Measurements from ENCODE around the gene LIPC. TPM values are rescaled to one million over a fixed set of nuclear protein-coding genes. Genes with fewer than 3 reads are reported as not detected.

The LIPC gene
- total and polyA plus RNA-seq, 9 of the 15 experiments (the other 6 are each of a cell fraction or from before 2014, with no cell fraction given): 0.07 to 0.41 (median 0.11) TPM; not detected in 2

DNA sequence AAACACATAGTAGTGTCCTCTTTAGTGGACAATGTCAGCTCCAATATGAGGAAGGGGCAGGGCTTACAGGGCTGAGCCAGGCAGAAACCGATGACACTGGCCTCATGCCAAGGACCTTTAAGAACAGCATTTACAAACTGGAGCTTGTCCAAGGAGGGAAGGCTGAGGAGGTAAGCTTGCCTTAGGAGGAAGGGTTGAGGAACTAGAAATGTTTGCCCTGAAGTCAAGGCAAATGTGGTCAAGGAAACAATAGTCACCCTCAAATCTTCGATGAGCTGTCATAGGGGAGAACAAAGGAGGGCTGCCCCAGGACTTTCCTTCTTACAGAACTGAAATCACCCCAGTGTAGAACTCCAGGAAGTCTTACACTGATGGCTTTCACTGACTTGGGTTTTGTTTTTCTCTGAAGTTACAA, 136.4 kb downstream of the LIPC start (continued):
- TF ChIP-seq, protein P1, sequence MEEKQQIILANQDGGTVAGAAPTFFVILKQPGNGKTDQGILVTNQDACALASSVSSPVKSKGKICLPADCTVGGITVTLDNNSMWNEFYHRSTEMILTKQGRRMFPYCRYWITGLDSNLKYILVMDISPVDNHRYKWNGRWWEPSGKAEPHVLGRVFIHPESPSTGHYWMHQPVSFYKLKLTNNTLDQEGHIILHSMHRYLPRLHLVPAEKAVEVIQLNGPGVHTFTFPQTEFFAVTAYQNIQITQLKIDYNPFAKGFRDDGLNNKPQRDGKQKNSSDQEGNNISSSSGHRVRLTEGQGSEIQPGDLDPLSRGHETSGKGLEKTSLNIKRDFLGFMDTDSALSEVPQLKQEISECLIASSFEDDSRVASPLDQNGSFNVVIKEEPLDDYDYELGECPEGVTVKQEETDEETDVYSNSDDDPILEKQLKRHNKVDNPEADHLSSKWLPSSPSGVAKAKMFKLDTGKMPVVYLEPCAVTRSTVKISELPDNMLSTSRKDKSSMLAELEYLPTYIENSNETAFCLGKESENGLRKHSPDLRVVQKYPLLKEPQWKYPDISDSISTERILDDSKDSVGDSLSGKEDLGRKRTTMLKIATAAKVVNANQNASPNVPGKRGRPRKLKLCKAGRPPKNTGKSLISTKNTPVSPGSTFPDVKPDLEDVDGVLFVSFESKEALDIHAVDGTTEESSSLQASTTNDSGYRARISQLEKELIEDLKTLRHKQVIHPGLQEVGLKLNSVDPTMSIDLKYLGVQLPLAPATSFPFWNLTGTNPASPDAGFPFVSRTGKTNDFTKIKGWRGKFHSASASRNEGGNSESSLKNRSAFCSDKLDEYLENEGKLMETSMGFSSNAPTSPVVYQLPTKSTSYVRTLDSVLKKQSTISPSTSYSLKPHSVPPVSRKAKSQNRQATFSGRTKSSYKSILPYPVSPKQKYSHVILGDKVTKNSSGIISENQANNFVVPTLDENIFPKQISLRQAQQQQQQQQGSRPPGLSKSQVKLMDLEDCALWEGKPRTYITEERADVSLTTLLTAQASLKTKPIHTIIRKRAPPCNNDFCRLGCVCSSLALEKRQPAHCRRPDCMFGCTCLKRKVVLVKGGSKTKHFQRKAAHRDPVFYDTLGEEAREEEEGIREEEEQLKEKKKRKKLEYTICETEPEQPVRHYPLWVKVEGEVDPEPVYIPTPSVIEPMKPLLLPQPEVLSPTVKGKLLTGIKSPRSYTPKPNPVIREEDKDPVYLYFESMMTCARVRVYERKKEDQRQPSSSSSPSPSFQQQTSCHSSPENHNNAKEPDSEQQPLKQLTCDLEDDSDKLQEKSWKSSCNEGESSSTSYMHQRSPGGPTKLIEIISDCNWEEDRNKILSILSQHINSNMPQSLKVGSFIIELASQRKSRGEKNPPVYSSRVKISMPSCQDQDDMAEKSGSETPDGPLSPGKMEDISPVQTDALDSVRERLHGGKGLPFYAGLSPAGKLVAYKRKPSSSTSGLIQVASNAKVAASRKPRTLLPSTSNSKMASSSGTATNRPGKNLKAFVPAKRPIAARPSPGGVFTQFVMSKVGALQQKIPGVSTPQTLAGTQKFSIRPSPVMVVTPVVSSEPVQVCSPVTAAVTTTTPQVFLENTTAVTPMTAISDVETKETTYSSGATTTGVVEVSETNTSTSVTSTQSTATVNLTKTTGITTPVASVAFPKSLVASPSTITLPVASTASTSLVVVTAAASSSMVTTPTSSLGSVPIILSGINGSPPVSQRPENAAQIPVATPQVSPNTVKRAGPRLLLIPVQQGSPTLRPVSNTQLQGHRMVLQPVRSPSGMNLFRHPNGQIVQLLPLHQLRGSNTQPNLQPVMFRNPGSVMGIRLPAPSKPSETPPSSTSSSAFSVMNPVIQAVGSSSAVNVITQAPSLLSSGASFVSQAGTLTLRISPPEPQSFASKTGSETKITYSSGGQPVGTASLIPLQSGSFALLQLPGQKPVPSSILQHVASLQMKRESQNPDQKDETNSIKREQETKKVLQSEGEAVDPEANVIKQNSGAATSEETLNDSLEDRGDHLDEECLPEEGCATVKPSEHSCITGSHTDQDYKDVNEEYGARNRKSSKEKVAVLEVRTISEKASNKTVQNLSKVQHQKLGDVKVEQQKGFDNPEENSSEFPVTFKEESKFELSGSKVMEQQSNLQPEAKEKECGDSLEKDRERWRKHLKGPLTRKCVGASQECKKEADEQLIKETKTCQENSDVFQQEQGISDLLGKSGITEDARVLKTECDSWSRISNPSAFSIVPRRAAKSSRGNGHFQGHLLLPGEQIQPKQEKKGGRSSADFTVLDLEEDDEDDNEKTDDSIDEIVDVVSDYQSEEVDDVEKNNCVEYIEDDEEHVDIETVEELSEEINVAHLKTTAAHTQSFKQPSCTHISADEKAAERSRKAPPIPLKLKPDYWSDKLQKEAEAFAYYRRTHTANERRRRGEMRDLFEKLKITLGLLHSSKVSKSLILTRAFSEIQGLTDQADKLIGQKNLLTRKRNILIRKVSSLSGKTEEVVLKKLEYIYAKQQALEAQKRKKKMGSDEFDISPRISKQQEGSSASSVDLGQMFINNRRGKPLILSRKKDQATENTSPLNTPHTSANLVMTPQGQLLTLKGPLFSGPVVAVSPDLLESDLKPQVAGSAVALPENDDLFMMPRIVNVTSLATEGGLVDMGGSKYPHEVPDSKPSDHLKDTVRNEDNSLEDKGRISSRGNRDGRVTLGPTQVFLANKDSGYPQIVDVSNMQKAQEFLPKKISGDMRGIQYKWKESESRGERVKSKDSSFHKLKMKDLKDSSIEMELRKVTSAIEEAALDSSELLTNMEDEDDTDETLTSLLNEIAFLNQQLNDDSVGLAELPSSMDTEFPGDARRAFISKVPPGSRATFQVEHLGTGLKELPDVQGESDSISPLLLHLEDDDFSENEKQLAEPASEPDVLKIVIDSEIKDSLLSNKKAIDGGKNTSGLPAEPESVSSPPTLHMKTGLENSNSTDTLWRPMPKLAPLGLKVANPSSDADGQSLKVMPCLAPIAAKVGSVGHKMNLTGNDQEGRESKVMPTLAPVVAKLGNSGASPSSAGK (IDR thresholded peaks at IDR 0.05): peak; percentile 35; the same call in 1 of the 2 replicates
- no peak for TF ChIP-seq STAT5A (IDR thresholded peaks at IDR 0.05; ENCODE audit: borderline replicate concordance, low read length)
- TF ChIP-seq ZSCAN29 (IDR thresholded peaks at IDR 0.05): no peak
- TF ChIP-seq, protein P2, sequence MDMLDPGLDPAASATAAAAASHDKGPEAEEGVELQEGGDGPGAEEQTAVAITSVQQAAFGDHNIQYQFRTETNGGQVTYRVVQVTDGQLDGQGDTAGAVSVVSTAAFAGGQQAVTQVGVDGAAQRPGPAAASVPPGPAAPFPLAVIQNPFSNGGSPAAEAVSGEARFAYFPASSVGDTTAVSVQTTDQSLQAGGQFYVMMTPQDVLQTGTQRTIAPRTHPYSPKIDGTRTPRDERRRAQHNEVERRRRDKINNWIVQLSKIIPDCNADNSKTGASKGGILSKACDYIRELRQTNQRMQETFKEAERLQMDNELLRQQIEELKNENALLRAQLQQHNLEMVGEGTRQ (CRISPR knock-in tag; IDR thresholded peaks at IDR 0.05): no peak
- TF ChIP-seq ZNF79 (CRISPR knock-in tag; IDR thresholded peaks at IDR 0.05; ENCODE audit: low read depth): no peak
- no peak for TF ChIP-seq HOXB6 (CRISPR knock-in tag; IDR thresholded peaks at IDR 0.05; ENCODE audit: borderline replicate concordance)
- TF ChIP-seq, protein P3, sequence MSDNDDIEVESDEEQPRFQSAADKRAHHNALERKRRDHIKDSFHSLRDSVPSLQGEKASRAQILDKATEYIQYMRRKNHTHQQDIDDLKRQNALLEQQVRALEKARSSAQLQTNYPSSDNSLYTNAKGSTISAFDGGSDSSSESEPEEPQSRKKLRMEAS (CRISPR knock-in tag; IDR thresholded peaks at IDR 0.05): no peak
- TF ChIP-seq GATAD2A (IDR thresholded peaks at IDR 0.05): peak; percentile 44; the same call in 1 of the 2 replicates
- TF ChIP-seq POLR2AphosphoS2 (IDR thresholded peaks at IDR 0.05; ENCODE audit: low read length): no peak
- no peak for TF ChIP-seq ZNF23 (CRISPR knock-in tag; IDR thresholded peaks at IDR 0.05)
- no peak for TF ChIP-seq NELFE (IDR thresholded peaks at IDR 0.05; ENCODE audit: insufficient read depth, insufficient read length)
- TF ChIP-seq SIRT6 (IDR thresholded peaks at IDR 0.05; ENCODE audit: low read depth, low read length): no peak
- TF ChIP-seq, protein P4, sequence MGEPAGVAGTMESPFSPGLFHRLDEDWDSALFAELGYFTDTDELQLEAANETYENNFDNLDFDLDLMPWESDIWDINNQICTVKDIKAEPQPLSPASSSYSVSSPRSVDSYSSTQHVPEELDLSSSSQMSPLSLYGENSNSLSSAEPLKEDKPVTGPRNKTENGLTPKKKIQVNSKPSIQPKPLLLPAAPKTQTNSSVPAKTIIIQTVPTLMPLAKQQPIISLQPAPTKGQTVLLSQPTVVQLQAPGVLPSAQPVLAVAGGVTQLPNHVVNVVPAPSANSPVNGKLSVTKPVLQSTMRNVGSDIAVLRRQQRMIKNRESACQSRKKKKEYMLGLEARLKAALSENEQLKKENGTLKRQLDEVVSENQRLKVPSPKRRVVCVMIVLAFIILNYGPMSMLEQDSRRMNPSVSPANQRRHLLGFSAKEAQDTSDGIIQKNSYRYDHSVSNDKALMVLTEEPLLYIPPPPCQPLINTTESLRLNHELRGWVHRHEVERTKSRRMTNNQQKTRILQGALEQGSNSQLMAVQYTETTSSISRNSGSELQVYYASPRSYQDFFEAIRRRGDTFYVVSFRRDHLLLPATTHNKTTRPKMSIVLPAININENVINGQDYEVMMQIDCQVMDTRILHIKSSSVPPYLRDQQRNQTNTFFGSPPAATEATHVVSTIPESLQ (CRISPR knock-in tag; IDR thresholded peaks at IDR 0.05): no peak
- TF ChIP-seq EHMT2 (IDR thresholded peaks at IDR 0.05): 0 out of 2 replicates have a peak, but pooled peaks have one; percentile 47
